Measurements from ENCODE around the gene MAN2A2. TPM values are rescaled to one million over a fixed set of nuclear protein-coding genes. Genes with fewer than 3 reads are reported as not detected.

The MAN2A2 gene
- total RNA-seq, 1 donor from 2014 or later, result 78.0 TPM

- Mint-ChIP-seq H3K27ac (ENCODE audit: unreplicated experiment) (no peak overlapping the region), H3K36me3 (ENCODE audit: low read depth) (no peaks in the 10 kb centered on the region), H3K4me1 (peaks cover 9% of the 10 kb centered on the region), H3K4me3 (no peak overlapping the region), H3K9me3 (no peaks in the 10 kb centered on the region), H3K27me3 (ENCODE audit: low read depth) (no peaks in the 10 kb centered on the region)
- no peak for TF ChIP-seq CTCF (conservative IDR thresholded peaks at IDR 0.05)
- DNase-seq (ENCODE audit: low read depth, low spot score), result no peak
Measured at GRCh38 chr15:90878660-90879059, 24.4 kb upstream of the MAN2A2 start.

GRCh38 chr15:90879730-90880366 lies 23.3 kb upstream of the MAN2A2 start:
- Mint-ChIP-seq H3K36me3 (ENCODE audit: low read depth) (no peaks in the 10 kb centered on the region), H3K4me3 (no peak overlapping the region), H3K4me1 (no peaks in the 10 kb centered on the region), H3K27ac (ENCODE audit: unreplicated experiment) (no peak overlapping the region), H3K27me3 (ENCODE audit: low read depth) (no peaks in the 10 kb centered on the region), H3K9me3 (no peaks in the 10 kb centered on the region)
- no peak for DNase-seq (ENCODE audit: low read depth, low spot score)
- no peak for TF ChIP-seq CTCF (conservative IDR thresholded peaks at IDR 0.05)

GRCh38 chr15:90880381-90881145 lies 22.5 kb upstream of the MAN2A2 start:
- DNase-seq (ENCODE audit: low read depth, low spot score), result no peak
- Mint-ChIP-seq H3K27me3 (ENCODE audit: low read depth) (no peaks in the 10 kb centered on the region), H3K36me3 (ENCODE audit: low read depth) (no peaks in the 10 kb centered on the region), H3K4me1 (no peaks in the 10 kb centered on the region), H3K4me3 (no peak overlapping the region), H3K9me3 (no peaks in the 10 kb centered on the region), H3K27ac (ENCODE audit: unreplicated experiment) (no peak overlapping the region)
- TF ChIP-seq CTCF (conservative IDR thresholded peaks at IDR 0.05), result no peak

GRCh38 chr15:90881181-90881977 lies 21.7 kb upstream of the MAN2A2 start:
- no peak for DNase-seq (ENCODE audit: low read depth, low spot score)
- no peaks in the 10 kb centered on the region for H3K9me3 Mint-ChIP-seq
- no peak overlapping the region for H3K4me3 Mint-ChIP-seq
- TF ChIP-seq CTCF (conservative IDR thresholded peaks at IDR 0.05), result no peak
- H3K27ac Mint-ChIP-seq (ENCODE audit: unreplicated experiment), result no peak overlapping the region
- peaks cover 5% of the 10 kb centered on the region for H3K4me1 Mint-ChIP-seq
- H3K27me3 Mint-ChIP-seq (ENCODE audit: low read depth), result no peaks in the 10 kb centered on the region
- H3K36me3 Mint-ChIP-seq (ENCODE audit: low read depth), result no peaks in the 10 kb centered on the region

GRCh38 chr15:90881978-90882721 lies 21.0 kb upstream of the MAN2A2 start:
- H3K27ac Mint-ChIP-seq (ENCODE audit: unreplicated experiment), result no peak overlapping the region
- no peak for TF ChIP-seq CTCF (conservative IDR thresholded peaks at IDR 0.05)
- no peaks in the 10 kb centered on the region for H3K9me3 Mint-ChIP-seq
- H3K4me3 Mint-ChIP-seq, result no peak overlapping the region
- DNase-seq (ENCODE audit: low read depth, low spot score), result no peak
- no peaks in the 10 kb centered on the region for H3K27me3 Mint-ChIP-seq (ENCODE audit: low read depth)
- peaks cover 5% of the 10 kb centered on the region for H3K4me1 Mint-ChIP-seq
- H3K36me3 Mint-ChIP-seq (ENCODE audit: low read depth), result no peaks in the 10 kb centered on the region

Measured in neural crest cell (in vitro differentiated cells).